DMS79 treated with DMSO at 0.1 percent for 48 hours (cell line): Measurements from ENCODE around the gene UTP15.

Experiments used
- DNase-seq: peaks from one replicate; lab custom pipeline; 2025; lab: John Stamatoyannopoulos, UW

Gene UTP15

DNA sequence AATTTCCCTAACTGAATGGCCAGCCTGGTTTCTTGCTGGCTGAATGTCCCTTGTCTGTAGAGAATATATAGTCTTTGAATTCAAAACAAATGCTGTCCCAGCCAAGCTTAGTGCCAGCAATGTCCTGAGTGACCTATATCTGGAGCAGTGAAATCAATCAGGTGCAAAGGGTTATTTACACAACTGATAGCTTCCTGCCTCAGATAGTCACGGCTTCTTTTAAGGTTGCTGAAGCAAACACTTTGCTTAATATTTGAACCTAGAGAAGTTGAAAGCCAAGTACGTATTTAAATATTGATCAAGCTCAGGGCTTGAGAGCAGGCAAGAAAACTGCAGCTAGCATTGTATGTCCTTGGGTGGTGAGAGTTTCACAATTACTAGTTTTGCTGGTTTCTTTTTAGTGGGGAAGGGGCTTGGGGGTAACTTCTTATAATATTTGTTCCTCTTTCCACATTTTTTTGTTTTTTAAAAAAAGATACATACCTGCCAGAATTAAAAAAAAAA lies 58.4 kb downstream of the UTP15 start:
- no peak for DNase-seq

DNA sequence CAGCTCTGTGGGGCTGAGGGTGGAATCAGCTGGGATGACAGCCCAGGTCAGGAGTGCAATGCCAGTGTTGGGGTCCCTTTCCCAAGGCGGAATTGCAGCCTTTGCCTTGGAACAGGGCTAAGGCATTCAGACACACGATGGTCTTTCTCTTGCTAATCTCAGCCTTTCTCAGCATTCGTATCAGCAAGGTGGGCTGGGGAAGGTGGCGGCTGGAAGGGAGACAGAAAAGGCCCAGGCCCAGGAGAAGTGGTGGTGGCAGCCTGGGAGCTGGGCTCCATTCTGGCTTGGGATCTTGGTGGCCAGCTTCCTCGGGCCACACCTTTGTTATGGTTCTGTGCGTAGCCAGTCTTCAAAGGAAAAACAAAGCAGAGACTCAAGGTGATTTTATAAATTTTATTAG lies 59.3 kb downstream of the UTP15 start:
- no peak for DNase-seq

DNA sequence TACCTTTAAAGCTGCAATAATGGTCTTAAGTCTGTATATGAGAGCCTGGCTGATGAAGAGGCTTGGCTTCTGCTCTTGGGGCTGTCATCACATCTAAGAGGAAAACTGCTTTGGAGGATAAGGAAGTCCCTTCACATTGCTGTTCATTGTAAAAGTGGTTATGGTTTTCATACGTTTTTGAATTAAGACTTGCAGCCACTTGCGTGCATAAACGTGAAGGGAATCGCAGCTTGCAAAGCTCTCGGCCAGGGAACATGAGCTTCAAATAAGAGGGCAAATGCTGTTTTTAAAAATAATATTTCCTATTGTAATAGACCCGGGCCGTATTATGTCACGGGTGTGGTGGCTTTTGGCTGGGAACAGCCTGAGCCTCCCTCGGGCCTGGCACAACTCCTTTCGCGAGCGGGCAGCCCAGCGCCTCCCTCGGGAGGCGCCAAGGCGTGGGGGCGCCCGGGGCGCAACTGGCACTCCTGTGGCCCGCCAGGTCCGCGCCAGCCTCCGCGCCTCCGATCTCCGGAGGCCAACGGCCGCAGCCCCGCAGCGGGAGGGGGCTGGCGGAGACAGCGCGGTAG lies 59.9 kb downstream of the UTP15 start:
- DNase-seq: no peak

DNA sequence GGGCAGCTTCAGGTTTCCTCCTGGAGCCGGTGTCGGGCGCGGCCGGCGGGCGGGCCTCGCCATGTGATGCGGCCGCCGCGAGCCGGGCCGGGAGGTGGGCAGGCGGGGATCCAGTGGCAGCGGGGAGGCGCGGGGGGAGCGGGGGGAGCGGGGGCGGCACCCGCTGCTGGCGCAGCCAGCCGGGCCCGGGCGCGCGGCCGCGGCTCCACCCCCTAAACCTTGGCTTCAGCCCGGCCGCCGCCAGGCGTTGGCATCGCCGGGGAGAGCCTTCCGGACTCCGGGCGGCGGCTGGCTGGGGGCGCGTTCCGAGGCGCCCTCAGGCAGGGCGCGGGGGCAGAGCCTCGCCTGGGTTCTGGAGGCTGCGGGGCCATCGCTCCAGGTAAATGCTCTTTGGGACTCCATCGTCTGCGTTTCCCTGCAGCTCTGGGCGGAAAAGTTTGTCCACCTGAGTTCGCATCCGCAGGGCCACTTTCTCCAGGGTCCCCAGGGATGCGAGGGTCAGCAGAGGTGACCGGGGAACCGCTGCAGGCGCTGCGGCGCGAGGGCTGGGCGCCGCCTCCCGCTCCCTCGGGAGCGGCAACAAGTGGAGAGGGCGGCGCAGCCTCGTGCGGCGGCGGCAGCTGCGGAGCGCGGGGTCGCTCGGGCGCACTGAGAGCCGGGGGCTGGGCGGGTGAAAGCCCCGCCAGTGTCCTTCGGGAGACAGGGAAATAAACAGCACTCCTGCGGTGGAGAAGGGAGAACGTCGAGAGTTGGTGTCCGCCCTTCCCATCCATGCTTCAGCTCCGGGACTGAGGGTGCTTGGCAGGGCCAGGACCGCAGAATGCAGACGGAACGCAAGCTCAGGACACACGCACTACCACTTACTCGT lies 60.6 kb downstream of the UTP15 start, which contains the start of gene ARHGEF28:
TSS of gene ARHGEF28 (plus strand) at position 253 of the 868 bp plus-strand sequence. CDS start 58,656 bp downstream, outside the sequence.
- no peak for DNase-seq

DNA sequence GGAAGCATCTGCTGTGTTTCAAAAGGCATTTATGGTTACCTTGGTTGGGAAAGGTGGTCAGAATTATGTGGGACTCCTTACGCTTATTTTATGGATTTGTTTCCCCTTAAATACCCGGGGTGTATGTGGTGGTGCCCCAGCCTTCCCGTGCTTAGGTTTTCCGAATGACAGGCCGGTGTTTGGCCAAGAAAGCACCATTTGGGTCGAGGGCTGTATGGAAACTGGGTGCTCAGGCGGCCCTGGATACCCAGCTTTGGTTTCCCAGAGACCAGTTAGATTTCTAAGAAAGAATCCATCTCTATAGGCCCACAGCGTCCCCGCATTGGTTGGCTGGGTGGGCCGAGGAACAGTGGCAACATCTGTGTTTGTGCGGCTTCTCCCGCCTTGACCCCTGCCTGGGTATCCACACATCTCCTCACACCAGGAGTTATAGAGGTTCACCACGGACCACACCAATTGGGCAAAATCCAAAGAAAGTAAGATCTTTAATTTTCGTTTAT lies 61.3 kb downstream of the UTP15 start:
- DNase-seq: no peak

DNA sequence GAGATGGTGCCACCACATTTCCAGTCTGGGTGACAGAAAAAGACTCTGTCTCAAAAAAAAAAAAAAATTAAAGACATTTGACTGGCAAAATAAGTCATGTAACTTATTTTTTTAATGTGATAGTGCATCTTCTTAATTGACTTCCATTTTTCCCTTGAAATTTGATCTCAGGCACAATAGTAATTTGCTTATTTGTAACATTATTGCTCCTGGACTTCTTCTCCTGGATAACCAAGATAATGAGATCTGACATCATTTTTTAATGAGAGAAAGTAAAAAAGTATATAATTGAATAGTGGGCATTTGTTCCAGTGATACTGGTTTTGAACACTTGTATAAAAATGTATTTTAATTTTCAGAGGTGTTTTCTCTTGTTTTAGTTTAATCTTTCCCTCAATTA lies 63.9 kb downstream of the UTP15 start:
- no peak for DNase-seq

DNA sequence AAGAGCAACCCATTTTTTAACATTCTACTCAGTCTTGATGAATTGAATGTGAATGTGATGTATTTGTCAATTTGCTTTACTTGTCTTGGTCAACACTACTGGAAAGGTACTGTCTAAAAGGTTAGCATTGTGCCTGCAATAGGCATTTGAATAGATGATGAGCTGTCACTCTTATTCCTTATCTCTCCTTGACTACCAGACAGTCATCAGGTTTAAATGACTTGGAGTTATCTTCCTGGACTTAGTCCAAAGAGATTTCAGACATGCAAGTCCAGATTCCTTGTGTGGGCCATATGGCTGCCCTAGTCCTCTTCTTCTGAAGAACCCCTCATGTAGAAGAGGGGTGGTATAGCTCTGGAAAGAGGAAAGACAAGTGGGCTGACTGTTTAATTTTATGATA lies 65.2 kb downstream of the UTP15 start:
- DNase-seq: no peak

DNA sequence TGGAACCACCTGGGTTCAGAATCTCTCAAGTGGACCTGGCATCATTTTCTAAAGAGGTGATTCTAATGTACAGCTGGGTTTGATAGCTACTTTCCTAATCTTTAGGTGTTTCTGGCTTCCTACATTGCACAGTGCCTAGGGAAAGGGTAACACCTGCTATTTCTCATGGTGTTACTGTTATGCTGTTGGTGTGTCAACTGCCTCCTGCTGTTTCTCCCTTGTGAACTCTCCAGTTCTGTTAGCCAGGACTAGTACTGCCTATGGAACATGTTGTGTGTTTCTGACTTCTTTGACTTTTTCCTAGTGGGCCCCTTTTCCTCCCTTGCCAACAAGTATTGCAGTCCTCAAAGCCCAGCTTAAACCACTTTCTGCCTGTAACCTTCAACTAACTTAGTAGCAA lies 66.0 kb downstream of the UTP15 start:
- no peak for DNase-seq
